Measurements from ENCODE around the gene BPI.
"Not testable (repeated sequence)": the region's sequence is repeated elsewhere in the genome, so short reads cannot be mapped to it uniquely, and the experiment has no call there.

BPI gene

GRCh38 chr20:38338849-38339520 is 35.0 kb downstream of the BPI start:
- no peak for DNase-seq

- DNase-seq, result not testable (repeated sequence)
These were observed 35.6 kb downstream of the BPI start for GRCh38 chr20:38339521-38339896.

- DNase-seq, result no peak
These were observed 36.0 kb downstream of the BPI start for GRCh38 chr20:38339997-38340396.

DNA sequence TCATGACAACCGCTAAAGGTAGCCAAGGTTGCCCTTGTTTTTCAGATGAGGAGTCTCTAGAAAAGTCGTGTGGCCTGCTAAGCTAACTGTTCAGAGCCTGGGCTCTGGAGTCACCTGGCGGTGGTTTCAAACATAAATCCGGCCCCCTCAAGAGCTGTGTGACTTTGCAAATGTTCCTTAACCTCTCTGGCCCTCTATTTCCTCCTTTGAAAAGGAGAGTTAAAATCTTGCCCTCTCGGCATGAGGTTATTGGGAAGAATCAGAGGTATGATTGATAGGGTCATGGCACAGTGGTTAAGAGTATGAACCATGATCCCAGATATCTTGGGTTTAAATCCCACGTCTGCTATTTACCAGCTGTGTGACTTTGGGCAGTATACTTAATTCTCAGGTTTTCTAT is 36.7 kb downstream of the BPI start:
- no peak for DNase-seq

- no peak for DNase-seq
These were observed 38.3 kb downstream of the BPI start for GRCh38 chr20:38342216-38342615.

DNA sequence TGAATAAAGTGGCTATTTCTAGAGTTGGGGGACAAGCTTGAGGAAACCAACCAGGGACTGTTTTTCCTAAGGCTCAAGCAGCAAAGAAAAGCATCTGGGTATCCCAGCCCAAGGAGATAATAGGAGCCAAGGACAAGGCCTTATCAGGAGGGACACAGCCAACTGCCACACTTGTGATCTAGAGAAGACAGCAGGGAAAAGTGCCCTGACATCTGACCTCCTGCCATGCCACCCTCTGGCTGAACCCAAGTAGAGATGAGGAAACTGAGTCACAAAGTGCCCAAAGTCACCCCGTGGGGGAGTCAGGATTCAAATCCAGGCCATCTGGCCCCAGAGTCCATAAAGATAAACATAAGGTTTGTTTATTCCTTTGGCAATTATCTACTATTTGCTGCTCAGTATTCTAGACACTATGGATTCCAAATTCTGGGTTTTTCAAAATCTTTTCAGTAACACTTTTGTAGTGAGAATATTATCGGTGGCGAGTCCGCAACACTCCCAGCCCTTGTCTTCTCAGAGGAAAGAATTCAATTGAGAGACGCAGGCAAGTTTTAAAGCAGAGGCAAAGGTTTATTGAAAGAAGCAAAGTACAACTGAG is 38.9 kb downstream of the BPI start:
- DNase-seq, result no peak

GRCh38 chr20:38343311-38344106 is 39.6 kb downstream of the BPI start:
- DNase-seq, result no peak

GRCh38 chr20:38344107-38344701 is 40.2 kb downstream of the BPI start:
- DNase-seq, result no peak

GRCh38 chr20:38345643-38346042 is 41.7 kb downstream of the BPI start:
- no peak for DNase-seq

DNA sequence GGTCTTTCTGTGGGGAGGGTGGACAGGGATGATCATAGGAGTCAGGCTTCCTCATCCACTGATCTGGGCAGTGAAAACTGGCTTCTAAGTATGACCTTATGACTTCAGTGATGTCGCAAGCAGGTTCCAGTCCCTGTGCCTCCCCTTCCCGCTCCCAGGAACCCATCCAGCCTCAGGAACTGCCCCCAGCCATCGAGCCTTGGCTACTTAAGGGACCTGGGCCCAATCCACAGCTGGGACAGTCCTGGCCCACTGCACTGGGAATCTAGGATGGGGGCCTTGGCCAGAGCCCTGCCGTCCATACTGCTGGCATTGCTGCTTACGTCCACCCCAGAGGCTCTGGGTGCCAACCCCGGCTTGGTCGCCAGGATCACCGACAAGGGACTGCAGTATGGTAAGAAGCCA is 42.3 kb downstream of the BPI start, which contains the start of gene LBP:
Gene LBP, plus strand, starts transcription at position 236 of the 405 bp plus-strand sequence. Its CDS starts 35 bp downstream, at position 271.
- DNase-seq, result no peak

- no peak for DNase-seq
These were observed 42.8 kb downstream of the BPI start for GRCh38 chr20:38346741-38347140.

DNA sequence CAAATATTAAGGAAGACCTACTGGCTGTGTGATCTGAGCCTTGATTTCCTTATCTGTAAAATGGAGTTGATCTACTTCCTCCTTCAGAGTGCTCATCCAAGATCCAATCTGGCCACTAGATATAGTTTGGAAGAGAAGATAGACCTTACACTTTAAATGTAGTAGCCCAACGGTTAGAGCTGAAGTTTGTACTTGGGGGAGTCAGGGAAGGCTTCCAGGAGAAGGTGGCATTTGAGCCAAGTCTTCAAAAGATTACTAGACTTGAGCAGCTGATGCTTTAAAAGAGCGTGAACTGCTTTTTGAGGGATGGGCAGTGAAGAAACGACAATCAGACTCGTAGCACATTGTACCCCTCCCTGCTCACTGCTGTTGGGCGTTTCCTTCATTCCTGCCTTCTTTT is 45.9 kb downstream of the BPI start:
- DNase-seq, result no peak

GRCh38 chr20:38350879-38351775 is 47.2 kb downstream of the BPI start:
- DNase-seq, result no peak

GRCh38 chr20:38353316-38353715 is 49.4 kb downstream of the BPI start:
- no peak for DNase-seq

DNA sequence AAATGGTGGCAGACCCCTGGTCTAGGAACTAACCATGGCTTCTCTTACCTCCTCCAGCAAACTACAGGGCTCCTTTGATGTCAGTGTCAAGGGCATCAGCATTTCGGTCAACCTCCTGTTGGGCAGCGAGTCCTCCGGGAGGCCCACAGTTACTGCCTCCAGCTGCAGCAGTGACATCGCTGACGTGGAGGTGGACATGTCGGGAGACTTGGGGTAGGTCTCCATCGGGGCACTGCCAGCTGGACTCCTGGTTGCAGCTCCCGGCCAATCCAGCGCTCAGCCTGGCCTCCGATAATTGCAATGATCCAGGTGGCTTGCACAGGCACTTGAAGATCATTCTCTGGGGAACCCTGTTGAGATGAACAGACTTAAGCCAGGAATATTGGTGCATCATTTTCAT is 50.3 kb downstream of the BPI start:
- DNase-seq, result no peak

GRCh38 chr20:38355161-38356012 is 51.4 kb downstream of the BPI start:
- DNase-seq, result no peak

GRCh38 chr20:38357653-38358207 is 53.8 kb downstream of the BPI start:
- DNase-seq, result no peak

DNA sequence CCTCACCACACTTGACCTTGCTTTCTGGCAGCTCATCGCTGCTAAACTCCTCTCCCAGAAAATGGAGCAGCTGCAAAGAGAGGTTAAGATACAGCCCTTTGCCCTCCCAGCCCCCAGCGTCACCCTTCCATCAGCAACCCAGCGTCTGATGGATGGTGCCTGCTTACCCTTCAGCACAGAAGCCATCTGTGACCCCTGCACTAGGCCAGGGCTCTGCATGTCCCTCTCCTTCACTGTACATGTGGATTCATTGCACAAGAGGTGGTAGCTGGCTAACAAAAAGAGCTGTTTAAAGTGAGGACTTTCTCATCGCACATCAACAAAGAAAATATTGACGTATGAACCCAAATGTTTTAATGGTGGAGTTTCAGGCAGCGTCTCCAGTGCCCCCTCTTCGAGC is 54.6 kb downstream of the BPI start:
- no peak for DNase-seq

GRCh38 chr20:38363004-38363747 is 59.2 kb downstream of the BPI start:
- DNase-seq, result no peak

GRCh38 chr20:38369389-38369788 is 65.4 kb downstream of the BPI start:
- peak; percentile 5 for DNase-seq

DNA sequence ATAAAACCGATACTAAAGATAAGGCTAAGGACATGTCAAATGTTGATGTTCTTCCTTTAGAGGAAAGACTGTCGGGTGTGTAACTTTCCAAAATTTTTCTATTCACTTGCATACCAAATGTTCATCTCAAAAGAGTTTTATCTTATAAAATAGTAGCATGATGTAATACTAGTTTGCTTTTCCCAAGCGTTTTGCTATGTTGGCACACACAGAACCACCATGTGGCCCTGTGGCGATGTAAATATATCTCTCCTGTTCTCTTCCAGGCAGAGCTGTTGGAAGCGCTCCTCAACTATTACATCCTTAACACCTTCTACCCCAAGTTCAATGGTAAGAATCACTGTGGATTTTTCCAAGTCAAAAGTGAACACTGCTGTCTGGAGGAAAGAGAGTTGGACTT is 68.8 kb downstream of the BPI start:
- DNase-seq, result no peak
